OCI-LY1 (cell line): ENCODE data around the gene CDH4.

Experiments used
- H2AFZ ChIP-seq: fragments of 200-600 bp; sonication (generic), shearing (Covaris generic); 2 replicates; pipeline ENCODE4 v1.6.0; 2014; ENCODE audit warnings: antibody characterized with exemption, mild to moderate bottlenecking, low read length
- H3F3A ChIP-seq: fragments of 200-600 bp; sonication (generic), shearing (Covaris generic); 2 replicates; pipeline ENCODE4 v1.6.0; 2014; ENCODE audit warnings: mild to moderate bottlenecking, antibody characterized with exemption, low read length, moderate library complexity; ENCODE audit not compliant: insufficient read depth
- H3K27ac ChIP-seq: fragments of 200-600 bp; sonication (generic); 2 replicates; pipeline ENCODE4 v1.5.1; 2014; ENCODE audit warnings: low read length, mixed run types, mild to moderate bottlenecking, low read depth; ENCODE audit not compliant: poor library complexity, severe bottlenecking
- H3K27me3 ChIP-seq: fragments of 200-600 bp; sonication (generic); 2 replicates; pipeline ENCODE4 v1.6.0; 2014; ENCODE audit warnings: antibody characterized with exemption, mild to moderate bottlenecking, low read length, moderate library complexity; ENCODE audit not compliant: insufficient read depth
- H3K36me3 ChIP-seq: fragments of 200-600 bp; sonication (generic); 2 replicates; pipeline ENCODE4 v1.6.1; 2014; ENCODE audit warnings: mild to moderate bottlenecking, antibody characterized with exemption, low read length, moderate library complexity, mixed read lengths; ENCODE audit not compliant: insufficient read depth
- H3K4me1 ChIP-seq: fragments of 200-600 bp; sonication (generic); 2 replicates; pipeline ENCODE4 v1.5.1; 2014; ENCODE audit warnings: mild to moderate bottlenecking, low read length, moderate library complexity; ENCODE audit not compliant: insufficient read depth, severe bottlenecking
- H3K4me2 ChIP-seq: fragments of 200-600 bp; sonication (generic), shearing (Covaris generic); 2 replicates; pipeline ENCODE4 v1.6.1; 2014; ENCODE audit warnings: low read length
- H3K4me3 ChIP-seq: fragments of 200-600 bp; sonication (generic); 2 replicates; pipeline ENCODE4 v1.5.1; 2014; ENCODE audit warnings: low read length, low read depth, mild to moderate bottlenecking, mixed read lengths; ENCODE audit not compliant: poor library complexity, severe bottlenecking
- H3K79me2 ChIP-seq: fragments of 200-600 bp; shearing (Covaris generic); 2 replicates; pipeline ENCODE4 v1.6.1; 2016; ENCODE audit warnings: mixed run types, low read length, mixed read lengths; ENCODE audit not compliant: insufficient read depth
- H3K9ac ChIP-seq: fragments of 200-600 bp; sonication (generic), shearing (Covaris generic); 2 replicates; pipeline ENCODE4 v1.6.1; 2014; ENCODE audit warnings: mild to moderate bottlenecking, low read length, mixed read lengths
- H3K9me2 ChIP-seq: fragments of 200-600 bp; sonication (generic), shearing (Covaris generic); 2 replicates; pipeline ENCODE4 v1.6.1; 2014; ENCODE audit warnings: low read depth, mild to moderate bottlenecking, low read length, mixed read lengths
- H3K9me3 ChIP-seq: fragments of 200-600 bp; shearing (Covaris generic); 2 replicates; pipeline ENCODE4 v1.6.1; 2014; ENCODE audit warnings: low read length, mixed read lengths
- H4K20me1 ChIP-seq: fragments of 200-600 bp; sonication (generic), shearing (Covaris generic); 2 replicates; pipeline ENCODE4 v1.6.0; 2016; ENCODE audit warnings: mild to moderate bottlenecking, low read length; ENCODE audit not compliant: insufficient read depth
- EZH2 ChIP-seq: fragments of 200-600 bp; sonication (generic), shearing (Covaris generic); IDR thresholded peaks from 2 replicates; pipeline ENCODE4 v1.8.0; 2017; ENCODE audit warnings: borderline replicate concordance, mixed run types, mild to moderate bottlenecking, antibody characterized with exemption, low read length, moderate library complexity, mixed read lengths
- TF ChIP-seq, protein P1 (sequence below): fragments of 200-600 bp; sonication (generic), shearing (Covaris generic); IDR thresholded peaks from 2 replicates; pipeline ENCODE4 v1.5.1; 2017; ENCODE audit warnings: mild to moderate bottlenecking, antibody characterized with exemption, low read length, moderate library complexity, mixed read lengths

CDH4 gene

DNA sequence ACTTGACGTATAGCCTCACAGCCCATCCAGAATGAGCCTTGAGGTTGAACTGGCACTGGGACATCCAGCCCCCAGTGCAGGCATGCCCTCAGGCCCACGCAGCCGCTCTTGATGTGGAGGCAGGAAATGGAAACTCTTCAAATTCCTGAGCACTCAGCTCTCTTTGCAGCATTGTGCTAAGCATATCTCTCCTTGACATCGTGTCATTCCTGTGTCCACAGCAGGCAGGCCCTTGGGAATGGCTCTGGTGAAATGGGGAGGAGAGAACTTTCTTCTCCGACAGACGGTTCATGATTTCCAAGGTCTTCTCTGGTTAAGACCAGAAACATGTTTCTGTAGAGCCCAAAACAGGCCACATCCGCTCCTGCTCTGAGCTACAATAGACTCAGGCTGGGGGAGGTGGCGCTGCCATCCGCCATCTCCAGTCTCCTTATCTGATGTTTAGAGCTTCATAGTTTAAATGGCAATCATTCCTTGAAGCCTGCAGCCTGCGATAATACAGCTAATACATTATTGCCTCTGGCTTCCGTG is 248.8 kb downstream of the CDH4 start:
- TF ChIP-seq EZH2: no peak
- TF ChIP-seq, protein P1, sequence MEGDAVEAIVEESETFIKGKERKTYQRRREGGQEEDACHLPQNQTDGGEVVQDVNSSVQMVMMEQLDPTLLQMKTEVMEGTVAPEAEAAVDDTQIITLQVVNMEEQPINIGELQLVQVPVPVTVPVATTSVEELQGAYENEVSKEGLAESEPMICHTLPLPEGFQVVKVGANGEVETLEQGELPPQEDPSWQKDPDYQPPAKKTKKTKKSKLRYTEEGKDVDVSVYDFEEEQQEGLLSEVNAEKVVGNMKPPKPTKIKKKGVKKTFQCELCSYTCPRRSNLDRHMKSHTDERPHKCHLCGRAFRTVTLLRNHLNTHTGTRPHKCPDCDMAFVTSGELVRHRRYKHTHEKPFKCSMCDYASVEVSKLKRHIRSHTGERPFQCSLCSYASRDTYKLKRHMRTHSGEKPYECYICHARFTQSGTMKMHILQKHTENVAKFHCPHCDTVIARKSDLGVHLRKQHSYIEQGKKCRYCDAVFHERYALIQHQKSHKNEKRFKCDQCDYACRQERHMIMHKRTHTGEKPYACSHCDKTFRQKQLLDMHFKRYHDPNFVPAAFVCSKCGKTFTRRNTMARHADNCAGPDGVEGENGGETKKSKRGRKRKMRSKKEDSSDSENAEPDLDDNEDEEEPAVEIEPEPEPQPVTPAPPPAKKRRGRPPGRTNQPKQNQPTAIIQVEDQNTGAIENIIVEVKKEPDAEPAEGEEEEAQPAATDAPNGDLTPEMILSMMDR: no peak
- Histone ChIP-seq H3K79me2 (no peaks in the 10 kb centered on the region), H3K36me3 (no peaks in the 10 kb centered on the region), H3K4me3 (no peak overlapping the region), H3K4me2 (no peak overlapping the region), H4K20me1 (no peaks in the 10 kb centered on the region), H3K27ac (no peak overlapping the region), H3K9me3 (no peaks in the 10 kb centered on the region), H3F3A (no peaks in the 10 kb centered on the region), H3K9ac (no peak overlapping the region), H3K9me2 (no peaks in the 10 kb centered on the region), H3K4me1 (no peaks in the 10 kb centered on the region), H3K27me3 (no peaks in the 10 kb centered on the region), H2AFZ (no peak overlapping the region)

DNA sequence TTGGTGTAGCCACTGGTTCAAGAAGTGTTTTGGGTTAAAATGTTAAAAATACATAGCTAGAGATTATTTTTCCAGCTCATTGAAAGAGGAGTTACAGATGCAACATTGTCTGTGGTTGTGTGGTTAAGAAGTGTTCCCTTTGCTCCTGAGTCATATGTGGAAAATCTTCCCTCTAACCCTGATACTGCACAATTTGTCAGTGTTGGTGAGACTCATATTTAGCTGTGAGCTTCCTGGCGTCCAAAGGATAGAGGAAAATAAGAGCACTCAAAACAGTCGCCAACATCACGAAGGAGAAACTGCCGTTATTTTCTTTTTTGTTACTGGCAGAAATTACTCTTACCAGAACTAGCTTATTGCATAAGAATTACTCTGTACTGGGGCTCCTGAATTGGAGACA is 250.4 kb downstream of the CDH4 start:
- Histone ChIP-seq H2AFZ (no peak overlapping the region), H3K9me2 (no peaks in the 10 kb centered on the region), H4K20me1 (no peaks in the 10 kb centered on the region), H3K9ac (no peak overlapping the region), H3K36me3 (no peaks in the 10 kb centered on the region), H3K9me3 (no peaks in the 10 kb centered on the region), H3K79me2 (no peaks in the 10 kb centered on the region), H3K27ac (no peak overlapping the region), H3K4me3 (no peak overlapping the region), H3F3A (no peaks in the 10 kb centered on the region), H3K4me2 (no peak overlapping the region), H3K27me3 (no peaks in the 10 kb centered on the region), H3K4me1 (no peaks in the 10 kb centered on the region)
- TF ChIP-seq, protein P1: no peak
- TF ChIP-seq EZH2: no peak

DNA sequence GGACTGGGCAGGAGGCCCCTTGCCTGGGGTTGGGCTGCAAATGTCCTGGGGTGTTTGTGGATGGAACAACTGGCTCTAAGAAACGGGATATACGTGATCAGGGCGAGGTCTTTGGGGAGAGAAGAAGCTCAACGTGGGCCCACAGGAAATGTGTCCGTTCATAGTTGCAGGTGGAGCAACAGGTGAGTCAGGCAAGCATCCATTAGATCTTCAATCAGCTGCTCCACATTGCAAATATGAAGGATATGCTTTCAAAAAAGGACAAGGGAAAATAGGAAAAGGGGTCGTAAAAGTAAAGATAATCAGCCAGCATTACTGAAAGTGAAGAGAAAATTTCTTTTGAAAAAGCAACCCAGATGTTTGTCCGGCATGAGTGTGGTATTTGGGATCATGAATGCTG is 251.0 kb downstream of the CDH4 start:
- H3K9me2 ChIP-seq: no peaks in the 10 kb centered on the region
- no peaks in the 10 kb centered on the region for H3F3A ChIP-seq
- no peaks in the 10 kb centered on the region for H3K79me2 ChIP-seq
- no peaks in the 10 kb centered on the region for H3K36me3 ChIP-seq
- H3K27ac ChIP-seq: no peak overlapping the region
- no peaks in the 10 kb centered on the region for H3K27me3 ChIP-seq
- H3K9me3 ChIP-seq: no peaks in the 10 kb centered on the region
- H3K4me1 ChIP-seq: no peaks in the 10 kb centered on the region
- no peak overlapping the region for H3K9ac ChIP-seq
- no peak overlapping the region for H3K4me2 ChIP-seq
- no peak overlapping the region for H3K4me3 ChIP-seq
- no peak overlapping the region for H2AFZ ChIP-seq
- TF ChIP-seq, protein P1: no peak
- no peak for TF ChIP-seq EZH2
- H4K20me1 ChIP-seq: no peaks in the 10 kb centered on the region
